GM23248 (cell line): ENCODE data around the gene KCNG2.

Source experiments
- EZH2 ChIP-seq: fragments of 200-600 bp; sonication (generic); IDR thresholded peaks from 2 replicates; pipeline ENCODE4 v1.6.1; 2018; ENCODE audit warnings: antibody characterized with exemption, mild to moderate bottlenecking; ENCODE audit not compliant: insufficient read depth, poor library complexity, severe bottlenecking
- EZH2phosphoT487 ChIP-seq: fragments of 200-600 bp; sonication (generic); IDR thresholded peaks from 2 replicates; pipeline ENCODE4 v1.6.1; 2018; ENCODE audit warnings: antibody characterized with exemption, moderate library complexity, mild to moderate bottlenecking, low read depth; ENCODE audit not compliant: insufficient read depth

DNA sequence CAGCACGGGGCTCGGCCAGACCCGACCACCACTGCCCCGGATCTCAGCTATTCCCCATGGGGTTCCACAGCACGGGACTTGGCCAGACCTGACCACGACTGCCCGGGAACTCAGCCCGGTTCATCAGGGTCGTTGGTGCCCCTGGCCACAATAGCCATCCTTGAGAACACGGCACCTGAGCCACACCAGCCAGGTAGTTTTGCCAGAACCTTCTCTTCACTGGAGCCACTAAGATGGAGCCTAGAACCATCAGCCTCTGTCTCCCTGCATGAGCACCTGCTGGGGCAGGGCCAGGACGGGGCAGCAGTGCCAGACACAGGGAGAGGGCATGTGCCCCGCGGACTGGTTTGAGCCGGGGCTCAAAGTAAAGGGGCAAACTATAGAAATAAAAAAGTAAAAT is 11.4 kb upstream of the KCNG2 start:
- TF ChIP-seq EZH2 (no peak), EZH2phosphoT487 (no peak)
